ENCODE results near the gene FADS6.
A peak's percentile ranks its signal among the peaks of the same experiment; 100 is the strongest.
"Not testable (repeated sequence)": the region's sequence is repeated elsewhere in the genome, so short reads cannot be mapped to it uniquely, and the experiment has no call there.

FADS6 gene

DNA sequence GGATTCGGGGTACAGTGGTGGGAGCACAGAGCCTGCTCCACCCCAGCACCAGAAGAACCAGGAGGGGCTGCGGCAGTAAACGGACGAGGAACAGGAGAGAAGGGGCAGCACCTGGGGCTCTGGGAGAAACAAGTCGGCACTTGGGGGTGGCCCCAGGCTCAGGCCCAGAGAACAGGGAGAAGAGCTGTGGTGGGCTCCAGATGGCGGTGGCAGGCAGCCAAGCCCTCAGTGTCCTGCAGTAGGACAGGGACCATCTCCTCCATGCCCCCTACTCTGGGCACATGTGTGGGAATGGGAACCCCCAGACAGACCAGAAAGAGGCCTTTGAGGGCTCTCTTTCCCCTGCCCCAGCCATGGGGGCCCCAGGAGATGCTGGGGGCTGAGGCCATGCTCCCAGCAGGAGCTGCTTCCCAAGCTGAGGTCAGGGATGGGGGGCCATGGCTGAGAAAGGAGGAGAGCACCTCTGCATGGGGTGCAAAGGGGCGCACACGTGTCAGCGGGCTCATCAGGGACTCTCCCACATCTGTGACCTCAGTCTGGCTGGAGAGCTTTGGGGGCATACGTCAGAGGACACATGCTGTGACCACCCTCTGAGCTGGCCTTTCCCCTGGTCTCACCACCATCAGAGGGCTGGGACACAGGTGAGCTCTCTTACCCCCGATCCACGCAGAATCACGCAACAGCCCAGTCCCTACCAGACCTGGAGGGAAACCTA is 22.9 kb upstream of the FADS6 start:
- H3K36me3 ChIP-seq (ENCODE audit: insufficient read depth, low read length): no peaks in the 10 kb centered on the region
- H3K4me1 ChIP-seq (ENCODE audit: insufficient read depth, low read length): peaks cover 4% of the 10 kb centered on the region; the same call in 1 of the 2 replicates
- H3K9ac ChIP-seq (ENCODE audit: low read depth, low read length): no peak overlapping the region
- no peaks in the 10 kb centered on the region for H3K9me3 ChIP-seq (ENCODE audit: control insufficient read depth, insufficient read depth, low read length)

DNA sequence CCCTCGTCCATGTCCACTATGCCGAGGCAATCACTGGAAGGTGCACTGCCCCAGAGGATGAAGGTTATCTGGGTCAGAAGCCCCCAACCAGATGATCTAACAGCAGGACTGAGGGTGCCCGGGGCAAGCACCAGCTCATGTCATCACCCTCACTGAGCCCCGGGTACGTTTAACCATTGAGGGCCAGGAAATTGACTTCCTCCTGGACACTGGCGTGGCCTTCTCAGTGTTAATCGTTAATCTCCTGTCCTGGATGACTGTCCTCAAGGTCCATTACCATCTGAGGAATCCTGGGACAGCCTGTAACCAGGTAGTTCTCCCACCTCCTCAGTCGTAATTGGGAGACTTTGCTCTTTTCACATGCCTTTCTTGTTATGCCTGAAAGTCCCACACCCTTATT is 18.0 kb upstream of the FADS6 start:
- H3K9me3 ChIP-seq (ENCODE audit: control insufficient read depth, insufficient read depth, low read length); H3K9ac ChIP-seq (ENCODE audit: low read depth, low read length); H3K36me3 ChIP-seq (ENCODE audit: insufficient read depth, low read length): not testable (repeated sequence)
- H3K4me1 ChIP-seq (ENCODE audit: insufficient read depth, low read length): peaks cover 10% of the 10 kb centered on the region

DNA sequence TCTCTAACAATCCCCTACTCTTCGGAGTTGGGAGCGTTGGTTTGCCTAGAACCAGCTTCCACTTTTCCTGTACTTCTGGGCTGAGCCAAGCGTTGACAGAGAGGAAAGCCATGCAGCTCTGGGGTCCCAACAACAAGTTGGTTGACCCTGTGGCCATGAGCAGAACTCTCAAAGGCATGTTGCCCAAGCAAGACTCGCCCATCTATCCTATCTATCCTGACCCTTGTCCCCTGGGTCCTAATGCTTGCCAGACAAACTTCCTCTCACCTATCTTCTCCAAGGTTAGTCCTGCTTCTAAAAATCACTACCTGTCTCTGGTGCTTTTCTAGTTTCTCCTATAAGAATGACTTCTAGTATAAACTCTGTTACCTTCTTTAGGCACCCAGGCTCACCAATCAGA is 15.7 kb upstream of the FADS6 start:
- not testable (repeated sequence) for H3K9me3 ChIP-seq (ENCODE audit: control insufficient read depth, insufficient read depth, low read length); H3K36me3 ChIP-seq (ENCODE audit: insufficient read depth, low read length); H3K9ac ChIP-seq (ENCODE audit: low read depth, low read length)
- H3K4me1 ChIP-seq (ENCODE audit: insufficient read depth, low read length): peaks cover 13% of the 10 kb centered on the region

DNA sequence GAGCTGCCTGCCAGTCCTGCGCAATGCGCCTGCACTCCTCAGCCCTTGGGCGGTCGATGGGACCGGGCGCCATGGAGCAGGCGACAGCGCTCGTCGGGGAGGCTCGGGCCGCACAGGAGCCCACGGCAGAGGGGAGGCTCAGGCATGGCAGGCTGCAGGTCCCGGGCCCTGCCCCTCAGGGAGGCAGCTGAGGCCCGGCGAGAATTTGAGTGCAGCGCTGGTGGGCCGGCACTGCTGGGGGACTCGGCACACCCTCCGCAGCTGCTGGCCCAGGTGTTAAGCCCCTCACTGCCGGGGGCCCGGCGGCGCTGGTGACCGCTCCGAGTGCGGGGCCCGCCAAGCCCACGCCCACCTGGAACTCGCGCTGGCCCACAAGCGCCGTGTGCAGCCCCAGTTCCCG is 13.6 kb upstream of the FADS6 start:
- Histone ChIP-seq H3K9me3 (ENCODE audit: control insufficient read depth, insufficient read depth, low read length) (no peaks in the 10 kb centered on the region), H3K4me1 (ENCODE audit: insufficient read depth, low read length) (peaks cover 13% of the 10 kb centered on the region), H3K9ac (ENCODE audit: low read depth, low read length) (no peak overlapping the region), H3K36me3 (ENCODE audit: insufficient read depth, low read length) (no peaks in the 10 kb centered on the region)

DNA sequence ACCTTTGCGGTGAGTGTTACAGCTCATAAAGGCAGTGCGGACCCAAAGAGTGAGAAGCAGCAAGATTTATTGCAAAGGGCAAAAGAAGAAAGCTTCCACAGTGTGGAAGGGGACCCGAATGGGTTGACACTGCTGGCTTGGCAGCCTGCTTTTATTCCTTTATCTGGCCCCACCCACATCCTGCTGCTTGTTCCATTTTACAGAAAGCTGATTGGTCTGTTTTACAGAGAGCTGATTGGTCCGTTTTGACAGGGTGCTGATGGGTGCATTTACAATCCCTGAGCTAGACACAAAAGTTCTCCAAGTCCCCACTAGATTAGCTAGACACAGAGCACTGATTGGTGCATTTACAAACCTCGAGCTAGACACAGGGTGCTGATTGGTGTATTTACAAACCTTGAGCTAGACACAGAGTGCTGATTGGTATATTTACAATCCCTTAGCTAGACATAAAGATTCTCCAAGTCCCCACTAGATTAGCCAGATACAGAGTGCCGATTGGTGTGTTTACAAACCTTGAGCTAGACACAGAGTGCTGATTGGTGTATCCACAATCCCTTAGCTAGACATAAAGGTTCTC is 12.9 kb upstream of the FADS6 start:
- H3K4me1 ChIP-seq (ENCODE audit: insufficient read depth, low read length): peaks cover 13% of the 10 kb centered on the region
- H3K9ac ChIP-seq (ENCODE audit: low read depth, low read length); H3K9me3 ChIP-seq (ENCODE audit: control insufficient read depth, insufficient read depth, low read length); H3K36me3 ChIP-seq (ENCODE audit: insufficient read depth, low read length): not testable (repeated sequence)

DNA sequence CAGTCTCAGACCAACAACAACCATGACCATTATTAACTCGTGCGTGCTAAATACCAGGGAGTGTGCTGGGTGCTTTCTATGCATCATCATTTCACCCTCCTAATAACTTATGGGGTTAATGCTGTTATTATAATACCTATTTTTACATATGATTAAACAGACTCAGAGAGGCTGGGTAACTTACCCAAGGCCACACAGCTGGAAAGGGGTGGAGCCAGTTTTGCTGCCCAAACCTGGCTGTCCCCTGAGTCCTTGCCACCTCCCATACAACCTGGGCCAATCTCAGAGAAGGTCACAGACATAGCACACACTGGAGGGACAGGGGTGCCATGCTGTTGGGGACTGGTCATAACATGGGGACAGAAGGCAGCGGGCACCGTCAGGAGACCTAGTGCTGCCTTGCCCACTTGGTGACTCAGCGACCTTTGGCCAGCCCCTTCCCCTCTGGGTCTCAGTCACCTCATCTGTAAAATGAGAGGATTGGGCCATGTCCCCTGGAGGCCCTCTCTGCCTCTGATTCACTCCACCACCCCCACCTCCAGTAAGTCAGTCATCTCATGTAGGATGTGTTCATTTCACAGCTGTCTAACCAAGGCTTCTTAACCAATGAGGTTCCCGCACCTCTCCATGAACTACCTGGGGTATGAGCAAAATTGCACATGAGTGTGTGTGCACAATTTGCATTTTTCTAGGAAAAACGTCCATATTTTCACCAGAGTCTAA is 11.4 kb upstream of the FADS6 start:
- Histone ChIP-seq H3K9ac (ENCODE audit: low read depth, low read length) (no peak overlapping the region), H3K36me3 (ENCODE audit: insufficient read depth, low read length) (no peaks in the 10 kb centered on the region), H3K4me1 (ENCODE audit: insufficient read depth, low read length) (peaks cover 7% of the 10 kb centered on the region), H3K9me3 (ENCODE audit: control insufficient read depth, insufficient read depth, low read length) (no peaks in the 10 kb centered on the region)

DNA sequence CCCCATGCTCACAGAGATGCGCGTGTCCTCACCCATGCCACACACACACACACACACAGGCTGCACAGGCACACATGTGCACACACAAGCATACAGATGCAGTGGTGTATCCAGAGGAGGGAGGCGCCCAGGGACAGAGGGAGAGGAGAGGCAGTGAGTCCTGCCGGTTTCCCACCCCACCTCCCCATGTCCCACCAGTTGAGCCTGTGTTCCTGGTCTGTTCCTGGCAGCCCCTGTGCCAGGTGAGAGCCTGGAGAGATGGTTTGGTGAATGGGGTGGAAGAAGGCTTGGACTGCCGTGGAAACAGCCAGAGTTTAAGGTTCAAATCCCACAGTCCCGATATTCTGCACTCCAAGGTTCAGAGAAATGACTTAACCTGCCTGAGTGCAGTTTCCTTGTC is 10.2 kb upstream of the FADS6 start:
- Histone ChIP-seq H3K9ac (ENCODE audit: low read depth, low read length) (no peak overlapping the region), H3K4me1 (ENCODE audit: insufficient read depth, low read length) (peaks cover 3% of the 10 kb centered on the region), H3K36me3 (ENCODE audit: insufficient read depth, low read length) (no peaks in the 10 kb centered on the region), H3K9me3 (ENCODE audit: control insufficient read depth, insufficient read depth, low read length) (no peaks in the 10 kb centered on the region)

DNA sequence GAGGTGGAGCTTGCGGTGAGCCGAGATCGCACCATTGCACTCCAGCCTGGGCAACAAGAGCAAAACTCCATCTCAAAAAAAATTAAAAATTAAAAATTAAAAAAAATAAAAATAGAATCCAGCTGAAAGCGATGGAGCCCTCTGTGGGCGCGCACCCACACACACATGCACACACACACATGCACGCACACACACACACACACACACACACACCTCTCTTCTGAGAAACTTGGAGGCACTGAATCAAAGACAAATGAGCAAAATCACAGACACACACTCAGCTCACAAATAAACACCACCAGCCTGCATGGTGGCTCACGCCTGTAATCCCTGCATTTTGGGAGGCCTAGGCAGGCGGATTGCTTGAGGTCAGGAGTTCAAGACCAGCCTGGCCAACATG is 9.6 kb upstream of the FADS6 start:
- H3K9me3 ChIP-seq (ENCODE audit: control insufficient read depth, insufficient read depth, low read length): no peaks in the 10 kb centered on the region
- no peak overlapping the region for H3K9ac ChIP-seq (ENCODE audit: low read depth, low read length)
- peaks cover 3% of the 10 kb centered on the region for H3K4me1 ChIP-seq (ENCODE audit: insufficient read depth, low read length)
- H3K36me3 ChIP-seq (ENCODE audit: insufficient read depth, low read length): no peaks in the 10 kb centered on the region

DNA sequence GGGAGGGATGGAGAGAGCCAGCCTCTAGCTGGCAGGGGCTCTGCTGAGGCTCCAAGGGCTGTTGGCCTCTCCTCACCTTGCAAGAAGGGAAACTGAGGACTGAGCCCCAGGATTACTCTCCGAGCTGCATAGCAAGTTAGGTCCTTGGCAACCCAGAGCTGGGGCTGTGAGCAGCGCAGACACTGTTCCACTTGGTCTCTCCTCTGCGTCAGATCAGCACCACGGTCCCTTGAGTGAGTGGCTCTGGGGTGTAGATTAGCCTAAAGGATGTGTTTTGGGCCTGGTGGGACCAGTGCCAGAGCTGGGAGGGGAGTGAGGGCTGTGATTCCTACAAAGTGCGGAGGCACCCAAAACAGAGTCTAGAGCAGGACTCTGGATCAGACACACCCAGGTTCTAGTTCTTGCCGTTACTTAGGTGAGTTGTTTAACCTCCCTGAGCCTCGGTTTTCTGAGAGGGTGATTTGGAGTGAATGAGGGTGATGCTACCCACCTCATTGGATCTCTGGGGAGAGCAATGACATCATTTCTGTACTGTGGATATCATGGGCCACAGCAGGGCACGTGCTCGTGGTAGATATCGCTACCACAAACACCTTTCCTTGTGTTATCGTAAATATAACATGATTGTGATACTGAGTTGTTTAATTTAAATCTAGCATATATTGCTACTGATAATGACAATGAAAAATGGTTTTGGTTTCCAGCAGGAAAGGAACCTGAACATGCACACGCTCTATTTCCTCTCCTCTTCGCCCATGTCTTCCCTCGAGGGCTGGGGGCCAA is 8.1 kb upstream of the FADS6 start:
- no peak overlapping the region for H3K9ac ChIP-seq (ENCODE audit: low read depth, low read length)
- no peaks in the 10 kb centered on the region for H3K9me3 ChIP-seq (ENCODE audit: control insufficient read depth, insufficient read depth, low read length)
- peaks cover 3% of the 10 kb centered on the region for H3K4me1 ChIP-seq (ENCODE audit: insufficient read depth, low read length)
- no peaks in the 10 kb centered on the region for H3K36me3 ChIP-seq (ENCODE audit: insufficient read depth, low read length)

DNA sequence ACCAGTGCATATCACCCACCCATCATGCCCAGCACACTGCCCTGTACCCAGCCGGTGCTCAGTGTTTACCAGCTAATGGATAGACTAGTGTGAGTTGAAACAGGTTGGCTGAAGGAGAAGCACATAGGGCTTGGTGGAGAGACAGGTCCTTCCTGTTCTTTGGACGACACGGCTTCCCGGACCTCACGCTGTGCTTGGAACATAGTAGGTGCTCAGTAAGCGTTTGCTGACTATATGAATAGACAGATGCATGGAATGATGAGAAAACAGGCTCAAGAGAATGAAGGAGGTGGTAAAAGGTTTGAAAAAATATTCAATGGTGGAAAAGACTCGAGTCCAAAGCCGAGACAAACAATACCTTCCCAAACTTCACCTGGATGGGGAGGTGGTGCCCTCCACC is 6.8 kb upstream of the FADS6 start:
- Histone ChIP-seq H3K4me1 (ENCODE audit: insufficient read depth, low read length) (peaks cover 3% of the 10 kb centered on the region), H3K9me3 (ENCODE audit: control insufficient read depth, insufficient read depth, low read length) (no peaks in the 10 kb centered on the region), H3K36me3 (ENCODE audit: insufficient read depth, low read length) (no peaks in the 10 kb centered on the region), H3K9ac (ENCODE audit: low read depth, low read length) (no peak overlapping the region)

DNA sequence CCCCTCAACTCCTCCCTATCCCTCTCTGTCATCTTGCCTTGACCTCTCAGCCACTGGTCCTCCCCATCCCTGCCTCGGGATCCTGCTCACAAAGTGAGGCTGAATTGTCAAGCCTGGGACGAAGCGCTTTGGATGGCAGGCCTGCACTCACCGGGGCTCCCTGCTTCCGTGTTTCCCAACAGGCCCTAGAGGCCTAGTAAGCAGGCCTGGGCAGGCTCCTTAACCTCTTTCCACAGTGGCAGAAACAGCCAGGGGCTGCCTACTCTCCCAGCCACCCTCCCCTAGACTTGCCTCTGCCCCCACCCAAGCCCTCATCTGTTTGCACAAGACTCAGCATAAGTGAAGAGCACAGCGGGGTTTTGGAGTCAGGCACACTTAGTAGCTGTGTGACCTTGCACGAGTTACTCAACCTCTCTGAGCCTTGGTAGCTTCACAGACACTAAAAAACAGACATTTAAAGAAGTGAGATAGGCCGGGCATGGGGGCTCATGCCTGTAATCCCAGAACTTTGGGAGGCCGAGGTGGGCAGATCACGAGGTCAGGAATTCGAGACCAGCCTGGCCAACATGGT is 5.0 kb upstream of the FADS6 start:
- H3K36me3 ChIP-seq (ENCODE audit: insufficient read depth, low read length): no peaks in the 10 kb centered on the region
- no peaks in the 10 kb centered on the region for H3K9me3 ChIP-seq (ENCODE audit: control insufficient read depth, insufficient read depth, low read length)
- 0 out of 2 replicates have a peak, but pooled peaks cover 3% of the 10 kb centered on the region for H3K4me1 ChIP-seq (ENCODE audit: insufficient read depth, low read length)
- H3K9ac ChIP-seq (ENCODE audit: low read depth, low read length): no peak overlapping the region

DNA sequence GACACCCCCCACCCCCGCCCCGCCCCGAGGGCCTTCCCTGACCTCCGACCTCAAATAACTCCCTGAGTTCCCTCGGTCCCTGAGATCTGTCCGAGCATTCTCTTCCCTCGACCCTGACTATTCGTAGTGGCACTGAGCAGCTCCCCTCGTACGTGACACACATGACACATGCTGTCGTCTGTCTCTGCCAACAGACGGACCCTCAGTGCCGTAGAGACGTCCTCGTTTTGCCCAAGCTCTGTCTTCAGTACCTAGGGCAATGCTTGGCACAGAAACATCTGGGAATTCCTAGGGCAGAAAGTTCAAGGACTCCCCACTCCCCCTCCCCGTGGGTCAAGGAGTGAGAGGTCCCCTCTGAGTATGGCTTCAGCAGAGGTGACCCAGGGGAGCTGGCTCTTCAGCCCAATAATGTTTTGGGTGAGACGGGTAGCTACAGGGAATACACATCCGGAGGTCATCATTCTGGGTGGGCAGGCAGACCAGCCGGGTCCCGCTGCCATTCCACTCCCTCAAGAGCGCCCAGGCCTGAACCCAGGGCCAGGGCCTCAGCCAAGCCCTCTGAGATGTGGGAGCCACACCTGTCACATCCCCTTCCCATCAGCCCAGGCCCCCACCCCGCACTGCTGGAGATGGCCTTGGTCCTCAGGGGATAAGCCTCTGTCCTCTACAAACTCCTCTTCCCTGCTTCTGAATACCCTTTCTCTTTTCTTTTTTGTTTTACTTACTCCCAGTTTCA is 671 bp upstream of the FADS6 start:
- Histone ChIP-seq H3K9ac (ENCODE audit: low read depth, low read length) (peak overlapping the region; percentile 63; the same call in 1 of the 2 replicates), H3K4me1 (ENCODE audit: insufficient read depth, low read length) (peaks cover 8% of the 10 kb centered on the region), H3K9me3 (ENCODE audit: control insufficient read depth, insufficient read depth, low read length) (no peaks in the 10 kb centered on the region), H3K36me3 (ENCODE audit: insufficient read depth, low read length) (no peaks in the 10 kb centered on the region)

DNA sequence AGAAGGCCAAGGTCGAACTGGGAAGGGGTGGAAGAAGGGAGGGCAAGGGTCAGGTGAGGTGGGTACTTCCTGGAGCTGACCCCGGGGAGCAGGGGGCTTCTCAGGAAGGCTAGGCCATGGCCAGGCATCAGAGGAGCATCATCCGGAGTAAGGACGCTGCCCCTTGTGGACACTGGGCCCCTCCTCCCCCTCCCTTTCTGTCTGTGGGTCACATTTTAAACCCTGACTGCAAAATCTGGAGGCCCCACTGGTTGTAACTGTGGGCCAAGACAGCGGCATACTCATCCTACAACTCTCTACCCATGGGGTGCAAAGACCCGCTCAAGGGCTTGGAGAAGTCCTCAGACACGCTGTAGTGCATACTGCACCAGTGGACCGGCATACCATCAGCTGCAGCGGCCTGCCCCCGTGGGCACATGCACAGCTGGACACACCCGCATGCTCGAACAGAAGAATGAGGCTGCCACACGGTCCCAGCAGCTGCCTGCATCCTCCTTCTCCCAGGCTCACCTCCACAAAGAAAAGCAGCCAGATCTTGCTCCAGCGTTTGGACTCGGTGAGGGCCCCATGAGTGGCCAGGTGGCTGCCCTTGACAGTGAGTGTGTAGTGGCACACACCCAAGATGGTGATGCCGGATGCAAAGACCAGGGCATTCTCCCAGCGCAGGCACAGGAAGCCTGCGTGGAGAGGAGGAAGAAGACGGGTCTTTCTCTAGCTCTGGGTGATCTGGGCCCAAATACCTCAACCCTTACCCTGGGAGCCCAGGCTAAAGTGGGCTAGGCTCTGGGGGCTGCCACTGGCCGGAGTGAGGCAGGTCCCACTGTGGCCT is 1.2 kb downstream of the FADS6 start:
- Histone ChIP-seq H3K4me1 (ENCODE audit: insufficient read depth, low read length) (peaks cover 16% of the 10 kb centered on the region), H3K9me3 (ENCODE audit: control insufficient read depth, insufficient read depth, low read length) (no peaks in the 10 kb centered on the region), H3K9ac (ENCODE audit: low read depth, low read length) (peak overlapping the region; percentile 63; the same call in 1 of the 2 replicates), H3K36me3 (ENCODE audit: insufficient read depth, low read length) (no peaks in the 10 kb centered on the region)

Data from ES-I3 (cell line).